HCT116 (cell line): ENCODE data around the gene ADGRF5. TPM values are rescaled to one million over a fixed set of nuclear protein-coding genes. Genes with fewer than 3 reads are reported as not detected.
A peak's percentile ranks its signal among the peaks of the same experiment; 100 is the strongest.
"Not testable (repeated sequence)": the region's sequence is repeated elsewhere in the genome, so short reads cannot be mapped to it uniquely, and the experiment has no call there.

Source experiments
- ATAC-seq: fragments of 200-7000 bp; cut with Tn5 transposase; 2 replicates; pipeline ENCODE4 v1.9.1; 2020; ENCODE audit warnings: mild to moderate bottlenecking, moderate library complexity
- BruUV-seq: library from RNA; stranded (reverse); fragments of 400-500 nt; replicated peaks from 2 replicates; lab custom pipeline; 2021; lab: Mats Ljungman, UMichigan
- CTCF ChIA-PET: fragments of 300-600 bp; sonication (Branson Sonifier 250); formaldehyde crosslinking; loops from one replicate; lab custom pipeline; 2021; ENCODE audit warnings: antibody characterized with exemption; lab: Charles Lee
- POLR2A ChIA-PET: fragments of 300-600, 350-600 bp; sonication (Branson Sonifier 250); formaldehyde crosslinking; loops from one replicate; lab custom pipeline; 2021; ENCODE audit warnings: antibody characterized with exemption; lab: Charles Lee
- RAD21 ChIA-PET, 2 experiments: fragments of 300-600 bp; sonication (Branson Sonifier 250); formaldehyde crosslinking; loops; one replicate each; lab custom pipeline; 2023; ENCODE audit warnings: low total read pairs in 2 of 2; ENCODE audit not compliant: uncharacterized antibody in 2 of 2, unreplicated experiment in 2 of 2, low non-redundant PET in 1 of 2; lab: Charles Lee
- DNase-seq: peaks from one replicate; pipeline ENCODE4 v3.0.0-alpha.2; 2010; ENCODE audit warnings: low read depth, low spot score
- H2AFZ ChIP-seq: fragments of 200-600 bp; shearing (Covaris generic), sonication (generic); 2 replicates; pipeline ENCODE4 v1.6.1; 2017; ENCODE audit warnings: low read depth, mixed run types, mixed read lengths, antibody characterized with exemption, low read length; ENCODE audit not compliant: poor library complexity, severe bottlenecking
- H3K27ac ChIP-seq: 2 replicates; pipeline ENCODE4 v1.5.1; 2012; ENCODE audit warnings: low read depth, low read length
- H3K27me3 ChIP-seq: fragments of 200-600 bp; sonication (generic); 2 replicates; pipeline ENCODE4 v1.6.1; 2016; ENCODE audit warnings: mixed run types, low read length, mixed read lengths; ENCODE audit not compliant: insufficient read depth
- H3K36me3 ChIP-seq, 2 experiments: fragments of 200-500 bp in 1 of 2; fragments of 200-600 bp in 1 of 2; sonication (Bioruptor generic) in 1 of 2; sonication (generic) in 1 of 2; 2 replicates each; pipeline versions ENCODE4 v1.5.1 to v1.6.1; 2014 to 2016; ENCODE audit warnings: low read length in 2 of 2, inconsistent platforms in 1 of 2, mixed read lengths in 1 of 2, mixed run types in 1 of 2; ENCODE audit not compliant: insufficient read depth in 2 of 2, control insufficient read depth in 1 of 2
- H3K4me1 ChIP-seq, 2 experiments: fragments of 200-600 bp in 1 of 2; sonication (generic) in 1 of 2; 2 replicates each; pipeline versions ENCODE4 v1.5.1 to v1.6.1; 2012 to 2017; ENCODE audit warnings: low read length in 2 of 2, inconsistent platforms in 1 of 2, mild to moderate bottlenecking in 1 of 2, mixed read lengths in 1 of 2, mixed run types in 1 of 2, moderate library complexity in 1 of 2; ENCODE audit not compliant: insufficient read depth in 2 of 2, control insufficient read depth in 1 of 2
- H3K4me2 ChIP-seq: fragments of 200-600 bp; sonication (generic); 2 replicates; pipeline ENCODE4 v1.6.1; 2017; ENCODE audit warnings: mixed run types, low read length, mixed read lengths
- H3K4me3 ChIP-seq, 2 experiments: fragments of 200-600 bp in 1 of 2; sonication (generic) in 1 of 2; replicated peaks in 1 of 2; 2 replicates each; pipeline ENCODE4 v1.5.1; 2011 to 2016; ENCODE audit warnings: low read length in 2 of 2, control low read depth in 1 of 2, low read depth in 1 of 2, mild to moderate bottlenecking in 1 of 2, mixed read lengths in 1 of 2, mixed run types in 1 of 2
- H3K79me2 ChIP-seq: fragments of 200-600 bp; sonication (generic); 2 replicates; pipeline ENCODE4 v1.6.1; 2017; ENCODE audit warnings: mild to moderate bottlenecking, mixed run types, low read length, moderate library complexity, mixed read lengths; ENCODE audit not compliant: insufficient read depth
- H3K9ac ChIP-seq: fragments of 200-600 bp; sonication (generic); 2 replicates; pipeline ENCODE4 v1.6.1; 2016; ENCODE audit warnings: low read length, mixed read lengths
- H3K9me2 ChIP-seq: fragments of 200-600 bp; sonication (generic), shearing (Covaris generic); 2 replicates; pipeline ENCODE4 v1.6.1; 2017; ENCODE audit warnings: mixed run types, mild to moderate bottlenecking, moderate library complexity; ENCODE audit not compliant: insufficient read depth
- H3K9me3 ChIP-seq, 2 experiments: fragments of 200-500 bp in 1 of 2; fragments of 200-600 bp in 1 of 2; sonication (Bioruptor generic) in 1 of 2; sonication (generic) in 1 of 2; 2 replicates each; pipeline ENCODE4 v1.6.1; 2014 to 2017; ENCODE audit warnings: low read length in 2 of 2, mixed read lengths in 2 of 2, inconsistent platforms in 1 of 2, low read depth in 1 of 2, mild to moderate bottlenecking in 1 of 2, mixed run types in 1 of 2, moderate library complexity in 1 of 2; ENCODE audit not compliant: control insufficient read depth in 1 of 2, insufficient read depth in 1 of 2
- H4K20me1 ChIP-seq: fragments of 200-600 bp; sonication (generic), shearing (Covaris generic); 2 replicates; pipeline ENCODE4 v1.6.1; 2017; ENCODE audit warnings: mixed run types, mild to moderate bottlenecking, moderate library complexity; ENCODE audit not compliant: insufficient read depth
- CTCF ChIP-seq, 3 experiments: fragments of 200-600 bp in 1 of 3; sonication (generic) in 1 of 3; IDR thresholded peaks in 2 of 3; conservative IDR thresholded peaks in 1 of 3; 2 replicates each; pipeline ENCODE4 v1.5.1; 2012 to 2017; ENCODE audit warnings: low read depth in 2 of 3, low read length in 2 of 3, antibody characterized with exemption in 1 of 3, borderline replicate concordance in 1 of 3, control low read depth in 1 of 3, mild to moderate bottlenecking in 1 of 3, mixed read lengths in 1 of 3, mixed run types in 1 of 3, moderate library complexity in 1 of 3; ENCODE audit not compliant: insufficient read depth in 1 of 3
- RAD21 ChIP-seq: IDR thresholded peaks from 2 replicates; pipeline ENCODE4 v1.6.1; 2012; ENCODE audit warnings: low read depth, mild to moderate bottlenecking
- intact Hi-C: fragments of 100-400 bp; cut with micrococcal nuclease; formaldehyde crosslinking; loops from 2 replicates; pipeline ENCODE4 v1.10.0; 2022
- total RNA-seq: library from RNA; stranded (reverse); gene quantifications from one replicate; pipeline ENCODE4 v1.2.1, GENCODE V29; 2021; ENCODE audit not compliant: unreplicated experiment

The ADGRF5 gene
- total RNA-seq, 1 experiment from 2014 or later = 0.17 TPM

- H3K79me2 ChIP-seq, POLR2A ChIA-PET, H3K27ac ChIP-seq, DNase-seq, H3K9ac ChIP-seq, H4K20me1 ChIP-seq, H3K4me2 ChIP-seq, H3K36me3 ChIP-seq, H3K4me3 ChIP-seq, H2AFZ ChIP-seq, BruUV-seq, intact Hi-C loops, H3K9me3 ChIP-seq, H3K9me2 ChIP-seq, H3K27me3 ChIP-seq, H3K4me1 ChIP-seq: not testable (repeated sequence)
- CTCF ChIA-PET = interaction anchor here (1.0 to 1.6 kb wide), 4 partner anchors 12 to 151 kb away, joined by 3 to 7 read pairs (median 4); no protein-coding TSS in a partner anchor
- ATAC-seq = peak; percentile 74
- RAD21 ChIA-PET = interaction anchor here in 1 of 2 experiments (0.6 to 0.7 kb wide), 2 partner anchors 15 to 135 kb away, joined by 3 read pairs; no protein-coding TSS in a partner anchor
- peak; percentile 44; the same call in 1 of the 2 replicates for TF ChIP-seq RAD21
- peak; percentile 30 to 72 (median 70); a peak in 5 of 6 replicates for TF ChIP-seq CTCF (IDR thresholded peaks at IDR 0.05 in 2 of 3, conservative IDR thresholded peaks at IDR 0.05 in 1 of 3; ENCODE audit: borderline replicate concordance in 1 of 3, insufficient read depth in 1 of 3, low read depth in 2 of 3, low read length in 2 of 3)
These were observed 65.8 kb downstream of the ADGRF5 start for GRCh38 chr6:46855966-46856365.

- CTCF ChIA-PET, H3K9ac ChIP-seq, POLR2A ChIA-PET, H3K27ac ChIP-seq, H3K9me3 ChIP-seq, H4K20me1 ChIP-seq, H3K36me3 ChIP-seq, H3K4me3 ChIP-seq, RAD21 ChIA-PET, ATAC-seq, H3K27me3 ChIP-seq, H3K9me2 ChIP-seq, DNase-seq, H3K79me2 ChIP-seq, H2AFZ ChIP-seq, H3K4me2 ChIP-seq, intact Hi-C loops, BruUV-seq: not testable (repeated sequence)
- peaks cover 0 to 18% of the 10 kb centered on the region in 2 experiments; a peak in 2 of 4 replicates for H3K4me1 ChIP-seq
These were observed 70.2 kb downstream of the ADGRF5 start for GRCh38 chr6:46851576-46851975.
